Spleen (tissue), 7 donors: ENCODE data around the gene POLR2H.

Experiments
- POLR2AphosphoS5 ChIP-seq, 3 donors: sonication (generic); formaldehyde crosslinking; IDR thresholded peaks; one replicate each; pipeline ENCODE4 v1.5.1; 2017; ENCODE audit warnings: antibody characterized with exemption in 3 of 3
- TF ChIP-seq, protein P1 (sequence below), 11 experiments: fragments of 200-600 bp in 7 of 11; fragments of 450-650 bp in 4 of 11; sonication (generic) in 4 of 11; IDR thresholded peaks in 8 of 11; conservative IDR thresholded peaks in 3 of 11; 1 replicate in 7 of 11; 2 replicates in 4 of 11; pipeline versions ENCODE4 v1.4.0 to v1.8.0; 2016 to 2021; ENCODE audit warnings: antibody characterized with exemption in 11 of 11, inconsistent platforms in 4 of 11, mild to moderate bottlenecking in 1 of 11
- donor health status: DM: no; HTN: no; CAD: no; lungs with moderate emphysema.
- donor health status: DM: no; HTN: no; CAD: no.
- donor health status: DM: no; HTN: no; CAD: no.

DNA sequence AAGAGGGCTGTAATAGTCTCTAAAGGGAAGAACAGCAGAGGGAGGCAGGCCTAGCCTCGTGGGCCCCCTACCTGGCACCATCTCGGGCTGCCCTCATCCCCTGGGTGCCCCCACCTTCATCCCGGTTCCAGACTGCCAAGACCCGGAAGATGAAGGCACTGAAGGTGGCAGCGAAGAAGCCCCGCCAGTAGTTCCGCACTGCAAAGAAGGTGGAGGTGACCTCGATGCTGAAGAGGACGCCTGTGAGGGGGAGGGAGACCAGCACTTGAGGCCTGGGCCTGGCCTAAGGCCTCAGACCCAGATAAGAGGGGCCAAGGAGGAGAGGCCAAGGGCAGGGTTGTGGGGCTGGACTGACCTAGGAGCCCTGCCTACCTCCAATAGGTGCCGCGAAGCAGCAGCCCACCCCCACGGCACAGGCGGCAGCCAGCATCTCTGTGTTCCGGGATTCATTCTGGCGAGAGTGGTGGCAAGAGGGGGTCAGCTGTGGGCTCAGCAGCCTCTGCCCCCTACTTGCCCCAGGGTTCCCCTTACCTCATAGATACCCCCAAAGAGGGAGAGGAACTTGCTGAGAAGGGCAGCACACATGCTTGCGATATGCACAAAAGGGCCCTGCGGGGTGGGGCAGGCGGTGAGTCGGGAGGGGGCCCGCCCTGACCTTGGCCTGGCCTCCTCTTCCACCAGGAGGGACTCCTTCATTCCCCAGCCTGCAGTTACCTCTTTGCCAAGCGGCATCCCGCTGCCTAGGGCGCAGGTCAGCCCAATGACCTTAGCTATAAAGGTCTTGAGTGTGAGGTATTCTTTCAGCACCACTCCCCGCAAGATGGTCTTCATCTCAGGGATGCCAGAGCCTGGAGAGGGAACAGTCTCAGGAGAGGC, 4.0 kb upstream of the POLR2H start:
- TF ChIP-seq, protein P1, sequence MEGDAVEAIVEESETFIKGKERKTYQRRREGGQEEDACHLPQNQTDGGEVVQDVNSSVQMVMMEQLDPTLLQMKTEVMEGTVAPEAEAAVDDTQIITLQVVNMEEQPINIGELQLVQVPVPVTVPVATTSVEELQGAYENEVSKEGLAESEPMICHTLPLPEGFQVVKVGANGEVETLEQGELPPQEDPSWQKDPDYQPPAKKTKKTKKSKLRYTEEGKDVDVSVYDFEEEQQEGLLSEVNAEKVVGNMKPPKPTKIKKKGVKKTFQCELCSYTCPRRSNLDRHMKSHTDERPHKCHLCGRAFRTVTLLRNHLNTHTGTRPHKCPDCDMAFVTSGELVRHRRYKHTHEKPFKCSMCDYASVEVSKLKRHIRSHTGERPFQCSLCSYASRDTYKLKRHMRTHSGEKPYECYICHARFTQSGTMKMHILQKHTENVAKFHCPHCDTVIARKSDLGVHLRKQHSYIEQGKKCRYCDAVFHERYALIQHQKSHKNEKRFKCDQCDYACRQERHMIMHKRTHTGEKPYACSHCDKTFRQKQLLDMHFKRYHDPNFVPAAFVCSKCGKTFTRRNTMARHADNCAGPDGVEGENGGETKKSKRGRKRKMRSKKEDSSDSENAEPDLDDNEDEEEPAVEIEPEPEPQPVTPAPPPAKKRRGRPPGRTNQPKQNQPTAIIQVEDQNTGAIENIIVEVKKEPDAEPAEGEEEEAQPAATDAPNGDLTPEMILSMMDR (IDR thresholded peaks at IDR 0.05 in 8 of 11, conservative IDR thresholded peaks at IDR 0.05 in 3 of 11): no peak
- no peak for TF ChIP-seq POLR2AphosphoS5 (IDR thresholded peaks at IDR 0.05)
